Lower lobe of right lung (tissue), 2 donors: ENCODE data around the gene DDX28. TPM values are rescaled to one million over a fixed set of nuclear protein-coding genes. Genes with fewer than 3 reads are reported as not detected.
"Not testable (repeated sequence)": the region's sequence is repeated elsewhere in the genome, so short reads cannot be mapped to it uniquely, and the experiment has no call there.

Experiments
- ATAC-seq, 2 donors: fragments of 200-7000 bp; cut with Tn5 transposase; one replicate each; pipeline ENCODE4 v1.9.1; 2020 to 2022; ENCODE audit warnings: mild to moderate bottlenecking in 2 of 2, moderate library complexity in 2 of 2
- DNase-seq: peaks from one replicate; pipeline ENCODE4 v3.0.0-alpha.2; 2020
- H3K27ac ChIP-seq: fragments of 200-600 bp; one replicate; pipeline ENCODE4 v1.8.0; 2022
- H3K27me3 ChIP-seq: fragments of 200-600 bp; one replicate; pipeline ENCODE4 v1.8.0; 2022; ENCODE audit warnings: low read depth
- H3K36me3 ChIP-seq: fragments of 200-600 bp; one replicate; pipeline ENCODE4 v1.8.0; 2022; ENCODE audit warnings: mild to moderate bottlenecking
- H3K4me1 ChIP-seq: fragments of 200-600 bp; one replicate; pipeline ENCODE4 v1.8.0; 2022
- H3K4me3 ChIP-seq: fragments of 200-600 bp; one replicate; pipeline ENCODE4 v1.8.0; 2022; ENCODE audit warnings: mild to moderate bottlenecking
- H3K9me3 ChIP-seq: fragments of 200-600 bp; one replicate; pipeline ENCODE4 v1.8.0; 2022
- intact Hi-C: fragments of 100-400 bp; cut with DNase I; formaldehyde crosslinking; loops from one replicate; pipeline ENCODE4 v1.11.0; 2022
- total RNA-seq: library from RNA; stranded (reverse); fragmentation: NEBNext Ultra II Directional; extraction: Animal tissue kit (Norgen Biotek cat#: 25700); gene quantifications from one replicate; pipeline ENCODE4 v1.2.1, GENCODE V29; 2021
- TF ChIP-seq, protein P1 (sequence below): fragments of 200-600 bp; IDR thresholded peaks from one replicate; pipeline ENCODE4 v1.8.0; 2022; ENCODE audit warnings: antibody characterized with exemption, mild to moderate bottlenecking
- donor health status: DM: no; HTN: yes; CAD: no; lungs with severe emphysema.

Gene DDX28
- total RNA-seq, 1 donor from 2014 or later: 9.9 TPM

DNA sequence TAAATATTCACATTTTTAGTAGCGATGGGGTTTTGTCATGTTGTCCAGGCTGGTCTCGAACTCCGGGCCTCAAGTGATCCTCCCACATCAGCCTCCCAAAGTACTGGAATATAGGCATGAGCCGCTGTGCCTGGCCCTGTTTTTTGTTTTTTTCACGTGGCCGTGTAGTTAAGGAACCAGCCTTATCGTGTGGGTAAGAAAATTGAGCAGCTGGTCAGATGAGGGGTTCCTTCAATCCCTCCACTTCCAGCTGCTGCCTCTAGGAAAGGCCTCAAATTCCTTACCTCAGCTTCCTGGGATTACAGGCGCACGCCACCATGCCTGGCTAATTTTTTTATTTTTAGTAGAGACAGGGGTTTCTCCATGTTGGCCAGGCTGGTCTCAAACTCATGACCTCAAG, 17.8 kb downstream of the DDX28 start:
- ATAC-seq (peak in 1 of 2 donors; percentile 13), DNase-seq (no peak)
- TF ChIP-seq, protein P1, sequence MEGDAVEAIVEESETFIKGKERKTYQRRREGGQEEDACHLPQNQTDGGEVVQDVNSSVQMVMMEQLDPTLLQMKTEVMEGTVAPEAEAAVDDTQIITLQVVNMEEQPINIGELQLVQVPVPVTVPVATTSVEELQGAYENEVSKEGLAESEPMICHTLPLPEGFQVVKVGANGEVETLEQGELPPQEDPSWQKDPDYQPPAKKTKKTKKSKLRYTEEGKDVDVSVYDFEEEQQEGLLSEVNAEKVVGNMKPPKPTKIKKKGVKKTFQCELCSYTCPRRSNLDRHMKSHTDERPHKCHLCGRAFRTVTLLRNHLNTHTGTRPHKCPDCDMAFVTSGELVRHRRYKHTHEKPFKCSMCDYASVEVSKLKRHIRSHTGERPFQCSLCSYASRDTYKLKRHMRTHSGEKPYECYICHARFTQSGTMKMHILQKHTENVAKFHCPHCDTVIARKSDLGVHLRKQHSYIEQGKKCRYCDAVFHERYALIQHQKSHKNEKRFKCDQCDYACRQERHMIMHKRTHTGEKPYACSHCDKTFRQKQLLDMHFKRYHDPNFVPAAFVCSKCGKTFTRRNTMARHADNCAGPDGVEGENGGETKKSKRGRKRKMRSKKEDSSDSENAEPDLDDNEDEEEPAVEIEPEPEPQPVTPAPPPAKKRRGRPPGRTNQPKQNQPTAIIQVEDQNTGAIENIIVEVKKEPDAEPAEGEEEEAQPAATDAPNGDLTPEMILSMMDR: no peak
- intact Hi-C loops: no loop called here
- Histone ChIP-seq H3K9me3 (no peaks in the 10 kb centered on the region), H3K4me1 (peaks cover 33% of the 10 kb centered on the region), H3K36me3 (no peaks in the 10 kb centered on the region), H3K27ac (peak overlapping the region; percentile 86), H3K4me3 (no peak overlapping the region), H3K27me3 (no peaks in the 10 kb centered on the region)

DNA sequence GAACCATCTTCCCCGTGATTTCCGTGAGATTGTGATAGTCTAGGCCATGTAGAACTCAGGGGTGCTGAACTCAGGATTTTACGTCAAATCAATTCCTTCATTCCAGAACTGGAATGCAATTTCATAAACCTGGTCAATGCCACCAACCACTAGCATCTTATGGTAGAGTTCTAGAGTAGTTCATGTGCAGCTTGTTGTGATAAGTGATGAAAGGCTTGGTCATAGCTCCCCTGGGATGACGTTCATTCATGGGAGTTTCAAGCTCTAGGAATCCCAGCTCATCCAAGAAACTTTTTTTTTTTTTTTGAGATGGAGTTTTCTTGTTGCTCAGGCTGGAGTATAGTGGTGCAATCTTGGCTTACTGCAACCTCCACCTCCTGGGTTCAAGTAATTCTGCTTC, 20.0 kb downstream of the DDX28 start:
- Histone ChIP-seq H3K9me3 (no peaks in the 10 kb centered on the region), H3K4me3 (no peak overlapping the region), H3K27me3 (no peaks in the 10 kb centered on the region), H3K4me1 (peaks cover 50% of the 10 kb centered on the region), H3K27ac (no peak overlapping the region), H3K36me3 (no peaks in the 10 kb centered on the region)
- intact Hi-C loops: no loop called here
- DNase-seq: no peak
- TF ChIP-seq, protein P1: no peak
- ATAC-seq: no peak

DNA sequence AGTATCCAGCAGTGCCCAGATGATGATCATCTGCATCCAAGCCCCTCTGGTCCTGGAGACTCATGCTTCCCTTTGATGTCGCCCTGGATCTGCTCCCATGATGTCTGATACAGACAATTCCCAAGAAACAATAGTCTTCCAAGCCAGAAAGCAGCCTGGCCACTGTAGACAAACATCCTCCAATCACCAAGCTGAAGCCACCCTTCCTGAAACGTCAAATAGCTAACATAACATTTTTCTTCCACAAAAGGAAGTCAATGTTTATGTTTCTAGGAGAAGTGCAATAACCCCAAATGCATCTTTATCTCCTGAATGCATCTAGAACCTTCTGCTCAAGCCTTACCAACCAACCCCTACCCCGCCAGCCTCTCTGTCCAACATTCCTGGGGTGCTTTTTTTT, 22.6 kb downstream of the DDX28 start:
- no peak for DNase-seq
- Histone ChIP-seq H3K9me3 (no peaks in the 10 kb centered on the region), H3K4me1 (peaks cover 44% of the 10 kb centered on the region), H3K27ac (peak overlapping the region; percentile 84), H3K36me3 (no peaks in the 10 kb centered on the region), H3K27me3 (no peaks in the 10 kb centered on the region), H3K4me3 (peak overlapping the region; percentile 42)
- intact Hi-C loops: no loop called here
- peak; percentile 31 to 37 for ATAC-seq
- TF ChIP-seq, protein P1: no peak

DNA sequence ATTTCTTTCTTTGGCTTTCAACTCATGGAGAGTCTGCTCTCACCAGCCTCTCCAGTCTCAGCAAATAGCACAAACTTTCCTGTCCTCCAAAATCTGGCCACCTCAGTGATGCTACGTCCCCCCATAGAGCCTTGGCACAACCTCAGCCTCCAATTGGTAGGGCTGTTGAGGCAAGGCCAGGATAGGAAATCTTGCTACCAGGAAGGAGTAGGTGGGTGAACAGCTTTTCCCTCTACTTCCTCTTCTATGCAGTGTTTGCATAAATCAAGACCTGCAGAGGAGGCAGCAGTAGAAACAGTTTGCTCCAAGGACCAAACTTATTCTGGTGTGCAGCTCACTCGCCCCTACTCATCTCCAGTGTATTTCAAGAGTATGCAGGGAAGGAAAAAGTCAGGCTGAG, 23.0 kb downstream of the DDX28 start:
- Histone ChIP-seq H3K27me3 (no peaks in the 10 kb centered on the region), H3K4me3 (peak overlapping the region; percentile 42), H3K9me3 (no peaks in the 10 kb centered on the region), H3K27ac (peak overlapping the region; percentile 84), H3K4me1 (peaks cover 44% of the 10 kb centered on the region), H3K36me3 (no peaks in the 10 kb centered on the region)
- ATAC-seq (peak; percentile 72 to 74), DNase-seq (no peak)
- TF ChIP-seq, protein P1: no peak
- intact Hi-C loops: no loop called here

DNA sequence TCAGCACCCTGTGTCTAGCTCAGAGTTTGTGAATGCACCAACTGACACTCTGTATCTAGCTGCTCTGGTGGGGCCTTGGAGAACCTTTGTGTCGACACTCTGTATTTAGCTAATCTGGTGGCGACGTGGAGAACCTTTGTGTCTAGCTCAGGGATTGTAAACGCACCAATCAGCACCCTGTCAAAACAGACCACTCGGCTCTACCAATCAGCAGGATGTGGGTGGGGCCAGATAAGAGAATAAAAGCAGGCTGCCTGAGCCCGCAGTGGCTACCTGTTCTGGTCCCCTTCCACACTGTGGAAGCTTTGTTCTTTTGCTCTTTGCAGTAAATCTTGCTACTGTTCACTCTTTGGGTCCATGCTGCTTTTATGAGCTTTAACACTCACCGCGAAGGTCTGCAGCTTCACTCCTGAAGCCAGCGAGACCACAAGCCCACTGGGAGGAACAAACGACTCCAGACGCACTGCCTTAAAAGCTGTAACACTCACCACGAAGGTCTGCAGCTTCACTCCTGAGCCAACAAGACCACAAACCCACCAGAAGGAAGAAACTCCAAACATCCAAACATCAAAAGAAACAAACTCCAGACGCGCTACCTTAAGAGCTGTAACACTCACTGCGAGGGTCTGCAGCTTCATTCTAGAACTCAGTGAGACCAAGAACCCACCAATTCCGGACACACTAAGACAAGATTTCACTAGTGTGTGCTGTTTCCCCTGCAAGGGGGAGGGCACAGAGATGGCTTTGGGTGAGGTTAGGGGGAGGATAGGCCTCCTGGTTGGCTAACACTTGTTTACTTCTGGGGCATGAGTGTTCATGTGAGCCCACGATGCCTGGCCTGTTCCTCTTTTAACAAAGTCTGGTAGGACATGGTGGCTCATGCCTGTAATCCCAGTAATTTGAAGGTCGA, 24.0 kb downstream of the DDX28 start, which contains the start of gene DPEP2:
TSS of gene DPEP2 (minus strand) at position 706 of the 910 bp plus-strand sequence. CDS start 6,272 bp downstream, outside the sequence.
- H3K36me3 ChIP-seq, H3K9me3 ChIP-seq, intact Hi-C loops, H3K27me3 ChIP-seq: not testable (repeated sequence)
- peak; percentile 86 to 94 for ATAC-seq
- Histone ChIP-seq H3K27ac (peak within 1 kb of the TSS; percentile 84), H3K4me3 (peak within 1 kb of the TSS; percentile 42), H3K4me1 (peaks cover 44% of the 10 kb centered on the region)
- DNase-seq: peak; percentile 69

DNA sequence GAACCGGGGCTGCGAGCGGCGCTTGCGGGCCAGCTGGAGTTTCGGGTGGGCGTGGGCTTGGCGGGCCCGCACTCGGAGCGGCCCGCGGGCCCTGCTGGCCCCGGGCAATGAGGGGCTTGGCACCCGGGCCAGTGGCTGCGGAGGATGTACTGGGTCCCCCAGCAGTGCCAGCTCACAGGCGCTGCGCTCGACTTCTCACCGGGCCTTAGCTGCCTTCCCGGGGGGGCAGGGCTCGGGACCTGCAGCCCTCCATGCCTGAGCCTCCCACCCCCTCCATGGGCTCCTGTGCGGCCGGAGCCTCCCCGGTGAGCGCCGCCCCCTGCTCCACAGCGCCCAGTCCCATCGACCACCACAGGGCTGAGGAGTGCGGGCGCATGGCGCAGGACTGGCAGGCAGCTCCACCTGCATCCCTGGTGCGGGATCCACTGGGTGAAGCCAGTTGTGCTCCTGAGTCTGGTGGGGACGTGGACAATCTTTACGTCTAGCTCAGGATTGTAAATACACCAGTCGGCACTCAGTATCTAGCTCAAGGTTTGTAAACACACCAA, 24.7 kb downstream of the DDX28 start:
- H3K36me3 ChIP-seq, intact Hi-C loops, DNase-seq, ATAC-seq, H3K4me3 ChIP-seq, H3K9me3 ChIP-seq, H3K27me3 ChIP-seq: not testable (repeated sequence)
- Histone ChIP-seq H3K27ac (peak overlapping the region; percentile 84), H3K4me1 (peaks cover 52% of the 10 kb centered on the region)
